Activated CD8-positive, alpha-beta memory T cell treated with anti-CD3 and anti-CD28 coated beads for 4 hours (primary cell): ENCODE measurements around the gene PRAMEF1.
"Not testable (repeated sequence)": the region's sequence is repeated elsewhere in the genome, so short reads cannot be mapped to it uniquely, and the experiment has no call there.

Experiments used
- DNase-seq, 2 donors: peaks; one replicate each; pipeline ENCODE4 v3.0.0-alpha.2; 2020; ENCODE audit warnings: low read depth in 2 of 2

PRAMEF1 gene

DNA sequence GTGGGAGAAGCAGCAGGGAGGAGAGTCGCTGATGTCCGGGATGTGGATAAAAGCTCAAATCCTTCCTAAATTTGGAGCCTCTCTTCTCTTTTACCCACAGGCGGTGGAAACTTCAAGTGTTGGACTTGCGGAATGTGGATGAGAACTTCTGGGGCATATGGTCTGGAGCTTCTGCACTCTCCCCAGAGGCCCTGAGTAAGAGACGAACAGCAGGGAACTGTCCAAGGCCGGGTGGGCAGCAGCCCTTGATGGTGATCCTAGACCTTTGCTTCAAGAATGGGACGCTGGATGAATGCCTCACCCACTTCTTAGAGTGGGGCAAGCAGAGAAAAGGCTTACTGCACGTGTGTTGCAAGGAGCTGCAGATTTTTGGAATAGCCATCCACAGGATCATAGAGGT, 15.8 kb upstream of the PRAMEF1 start:
- DNase-seq = no peak

- DNase-seq = no peak
Measured at GRCh38 chr1:12776801-12777557, 14.2 kb upstream of the PRAMEF1 start.

GRCh38 chr1:12778061-12778460, 13.1 kb upstream of the PRAMEF1 start:
- DNase-seq = no peak

DNA sequence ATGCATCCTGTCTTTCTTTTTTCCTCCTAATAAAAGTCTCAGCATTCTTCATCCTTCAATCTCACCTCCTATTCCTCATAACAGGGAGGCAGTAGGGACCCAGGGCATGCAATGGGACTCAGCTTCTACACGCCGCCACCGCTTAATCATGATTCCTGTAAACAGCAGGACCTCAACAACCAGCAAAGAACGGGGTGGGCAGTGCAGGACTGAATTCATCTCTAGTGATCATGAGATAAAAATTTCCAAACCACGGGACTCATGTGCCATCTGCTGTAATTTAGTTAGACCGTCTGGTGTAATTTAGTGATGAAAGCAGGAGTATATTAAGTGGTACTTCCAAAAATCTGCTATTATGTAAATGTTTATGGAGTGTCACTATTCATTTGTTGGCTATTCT, 12.3 kb upstream of the PRAMEF1 start:
- no peak for DNase-seq

DNA sequence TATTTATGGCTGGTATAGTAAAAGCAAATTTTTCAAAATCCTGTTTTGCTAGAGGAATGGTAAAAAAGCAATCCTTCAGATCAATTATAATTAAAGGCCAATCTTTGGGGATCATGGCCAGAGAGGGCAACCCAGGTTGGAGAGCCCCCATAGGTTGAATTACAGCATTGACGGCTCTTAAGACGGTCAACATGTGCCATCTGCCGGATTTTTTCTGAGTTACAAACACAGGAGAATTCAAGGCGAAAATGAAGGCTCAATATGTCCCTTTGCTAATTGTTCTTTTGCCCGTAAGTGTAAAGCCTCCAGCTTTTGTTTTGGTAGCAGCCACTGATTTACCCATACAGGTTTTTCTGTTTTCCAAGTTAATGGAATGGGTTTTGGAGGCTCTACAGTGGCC, 9.7 kb upstream of the PRAMEF1 start:
- not testable (repeated sequence) for DNase-seq

- DNase-seq = not testable (repeated sequence)
Measured at GRCh38 chr1:12783783-12784182, 7.4 kb upstream of the PRAMEF1 start.

DNA sequence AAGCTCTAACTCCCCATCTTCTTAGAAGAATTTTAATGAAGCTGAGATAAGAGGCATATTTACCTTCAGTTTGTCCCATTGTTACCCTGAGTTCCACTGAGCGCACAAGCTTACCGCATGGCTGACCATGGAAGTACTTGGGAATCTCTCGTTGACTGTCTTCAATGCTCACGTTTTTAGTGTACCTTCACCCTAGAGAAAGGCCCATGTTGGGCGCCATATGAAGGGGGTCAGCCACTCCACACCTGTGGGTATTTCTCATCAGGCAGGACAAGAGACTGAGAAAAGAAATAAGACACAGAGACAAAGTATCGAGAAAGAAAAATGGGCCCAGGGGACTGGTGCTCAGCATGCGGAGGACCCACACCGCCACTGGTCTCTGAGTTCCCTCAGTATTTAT, 6.5 kb upstream of the PRAMEF1 start:
- not testable (repeated sequence) for DNase-seq

GRCh38 chr1:12798911-12799310, 7.7 kb downstream of the PRAMEF1 start:
- no peak for DNase-seq

GRCh38 chr1:12799730-12800129, 8.5 kb downstream of the PRAMEF1 start:
- DNase-seq = no peak

- no peak for DNase-seq
Measured at GRCh38 chr1:12809933-12810332, 18.7 kb downstream of the PRAMEF1 start.

DNA sequence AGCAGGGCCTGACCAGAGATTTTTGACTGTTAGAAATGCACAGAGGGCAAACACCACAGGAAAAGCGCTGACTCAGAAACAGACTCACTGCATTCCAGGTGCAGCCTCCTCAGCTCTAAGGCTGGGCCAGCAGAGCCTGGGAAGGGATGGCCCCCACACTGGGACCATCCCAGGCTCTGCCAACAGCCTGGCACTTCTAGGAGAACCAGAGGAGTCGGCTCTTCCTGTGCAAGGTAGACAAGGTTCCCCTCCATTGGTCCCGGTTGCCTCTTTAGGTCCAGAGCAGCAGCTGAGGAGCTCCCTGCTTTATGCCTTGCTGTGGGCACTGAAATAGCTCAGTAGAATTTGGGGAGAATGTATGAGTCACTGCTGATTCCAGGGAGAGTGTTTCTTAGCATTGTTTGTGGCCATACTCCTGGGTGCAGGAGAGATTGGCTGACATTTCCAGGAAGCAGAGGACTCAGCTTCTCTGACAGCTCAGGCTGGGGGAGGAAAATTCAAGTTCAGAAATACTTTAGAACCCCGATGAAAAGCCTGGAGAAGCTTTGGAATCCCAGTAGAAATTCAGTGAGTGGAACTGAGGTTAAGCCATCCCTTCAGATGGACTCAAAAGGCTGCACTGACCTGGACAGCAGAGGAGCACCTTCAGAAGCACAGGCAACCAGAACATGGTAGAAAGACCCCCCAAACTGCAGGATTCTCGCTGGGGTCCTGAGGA, 19.7 kb downstream of the PRAMEF1 start:
- DNase-seq = no peak

- no peak for DNase-seq
Measured at GRCh38 chr1:12811409-12811784, 20.2 kb downstream of the PRAMEF1 start.

GRCh38 chr1:12819061-12819460, 27.9 kb downstream of the PRAMEF1 start:
- not testable (repeated sequence) for DNase-seq

DNA sequence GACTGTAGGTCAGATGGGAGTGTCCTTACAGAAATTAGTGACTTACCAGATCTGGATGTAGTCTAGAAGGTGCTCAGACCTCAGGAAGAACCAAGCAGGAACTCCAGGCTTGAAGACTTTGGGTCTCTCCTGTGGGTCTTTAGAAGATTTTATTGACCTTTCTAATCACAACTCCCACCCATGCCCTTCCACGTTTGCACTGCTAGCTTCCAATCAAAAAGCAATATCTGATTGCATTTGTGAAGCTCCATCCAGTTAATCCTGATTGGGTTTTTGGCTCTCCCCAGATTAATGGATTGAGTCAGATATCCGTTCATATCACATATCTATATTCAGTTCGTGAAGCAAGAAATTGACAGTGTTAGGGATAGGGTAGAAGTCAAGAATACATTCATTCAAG, 40.1 kb downstream of the PRAMEF1 start, which contains the start of gene PRAMEF11:
TSS of gene PRAMEF11 (minus strand) at position 101 of the 400 bp plus-strand sequence. CDS start 2,621 bp downstream, outside the sequence.
- not testable (repeated sequence) for DNase-seq

DNA sequence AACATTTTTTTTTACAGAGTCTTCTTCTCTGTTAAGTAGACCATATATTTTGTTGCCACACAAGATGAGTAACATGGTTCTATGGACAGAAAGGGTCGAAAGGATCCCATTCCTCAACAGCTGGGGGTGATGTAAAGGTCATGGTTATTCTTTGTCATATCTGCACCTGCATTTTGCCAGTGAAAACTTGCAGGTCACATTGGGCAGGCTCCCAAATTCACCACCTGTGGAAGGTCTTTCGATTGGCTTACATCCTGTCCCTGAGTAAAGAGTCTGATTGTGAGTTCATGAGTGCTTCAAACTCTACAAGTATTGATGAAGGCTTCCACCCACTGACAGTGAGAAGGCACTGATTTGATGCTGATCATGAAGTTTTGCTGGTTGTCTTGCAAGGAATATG, 42.1 kb downstream of the PRAMEF1 start:
- not testable (repeated sequence) for DNase-seq
